Muscle layer of colon (tissue), 2 donors: ENCODE data around the gene SLC25A23.
A peak's percentile ranks its signal among the peaks of the same experiment; 100 is the strongest.
"Not testable (repeated sequence)": the region's sequence is repeated elsewhere in the genome, so short reads cannot be mapped to it uniquely, and the experiment has no call there.

Experiments
- H3K27ac ChIP-seq: one replicate; pipeline ENCODE4 v1.7.0; 2013; ENCODE audit warnings: low read depth, mild to moderate bottlenecking, low read length, moderate library complexity
- H3K27me3 ChIP-seq, 2 donors: one replicate each; pipeline ENCODE4 v1.7.0; 2013; ENCODE audit warnings: low read length in 2 of 2, mild to moderate bottlenecking in 2 of 2; ENCODE audit not compliant: insufficient read depth in 2 of 2, control insufficient read depth in 1 of 2
- H3K36me3 ChIP-seq: one replicate; pipeline ENCODE4 v1.7.0; 2013; ENCODE audit warnings: mild to moderate bottlenecking, low read length; ENCODE audit not compliant: insufficient read depth
- H3K4me1 ChIP-seq: one replicate; pipeline ENCODE4 v1.7.0; 2013; ENCODE audit warnings: mild to moderate bottlenecking, low read length; ENCODE audit not compliant: insufficient read depth
- H3K4me3 ChIP-seq, 2 donors: one replicate each; pipeline ENCODE4 v1.7.0; 2013; ENCODE audit warnings: low read length in 2 of 2, low read depth in 1 of 2, mild to moderate bottlenecking in 1 of 2, moderate library complexity in 1 of 2
- H3K9ac ChIP-seq: one replicate; pipeline ENCODE4 v1.7.0; 2013; ENCODE audit warnings: low read length
- H3K9me3 ChIP-seq: one replicate; pipeline ENCODE4 v1.7.0; 2013; ENCODE audit warnings: mild to moderate bottlenecking, low read length
- donor health status: abdominal sarcoma.
- donor health status: Adenocarcinoma of cecum.

Gene SLC25A23

DNA sequence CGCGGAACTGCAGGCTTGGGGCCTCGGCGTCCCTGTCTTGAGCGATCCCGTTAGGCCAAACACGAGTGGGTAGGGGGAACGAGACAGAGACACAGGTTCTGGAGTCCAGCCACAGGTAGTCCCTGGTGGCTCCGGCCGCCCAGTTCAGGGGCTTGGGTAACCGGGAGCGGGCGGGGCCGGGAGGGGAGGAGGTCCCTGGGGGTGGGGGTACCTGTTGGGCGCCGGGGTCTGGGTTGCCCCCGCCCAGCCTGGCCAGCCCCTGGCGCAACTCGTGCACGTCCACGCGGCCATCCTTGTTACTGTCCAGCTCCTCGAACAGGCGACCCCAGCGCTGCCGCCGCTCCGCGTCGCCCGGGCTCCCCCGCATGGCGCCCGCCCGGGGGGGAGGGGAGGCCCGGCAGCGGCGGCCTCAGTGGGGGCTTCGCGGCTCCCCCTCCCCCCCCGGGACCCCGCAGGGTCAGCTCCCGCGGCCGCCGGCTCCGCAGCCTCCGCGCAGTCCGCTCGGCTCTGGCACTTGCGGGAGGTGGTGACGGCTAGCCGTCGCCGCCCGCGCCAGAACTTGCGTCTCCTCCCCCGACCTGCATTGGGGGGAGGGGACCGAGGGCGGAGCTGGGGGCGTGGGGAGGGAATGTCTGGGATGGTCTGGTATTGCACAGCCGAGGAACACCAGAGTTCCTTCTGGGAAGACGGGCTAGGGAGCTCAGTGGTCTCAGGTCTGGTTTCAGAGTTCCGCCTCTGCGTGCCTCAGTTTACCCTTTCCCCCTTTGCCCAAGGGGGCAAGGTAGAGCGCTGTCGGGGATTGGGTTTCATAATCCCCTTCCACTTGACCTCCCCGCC is at the start of gene SLC25A23:
SLC25A23 (minus strand) TSS at position 531 of the 837 bp plus-strand sequence; CDS start at position 367, 164 bp downstream.
- Histone ChIP-seq H3K4me1 (peaks cover 11% of the 10 kb centered on the region), H3K27ac (peak within 1 kb of the TSS; percentile 78), H3K4me3 (peak within 1 kb of the TSS; percentile 77 to 85), H3K27me3 (peaks cover 0 to 13% of the 10 kb centered on the region in 2 donors), H3K9me3 (no peaks in the 10 kb centered on the region), H3K9ac (peak within 1 kb of the TSS; percentile 33), H3K36me3 (peaks cover 23% of the 10 kb centered on the region)

DNA sequence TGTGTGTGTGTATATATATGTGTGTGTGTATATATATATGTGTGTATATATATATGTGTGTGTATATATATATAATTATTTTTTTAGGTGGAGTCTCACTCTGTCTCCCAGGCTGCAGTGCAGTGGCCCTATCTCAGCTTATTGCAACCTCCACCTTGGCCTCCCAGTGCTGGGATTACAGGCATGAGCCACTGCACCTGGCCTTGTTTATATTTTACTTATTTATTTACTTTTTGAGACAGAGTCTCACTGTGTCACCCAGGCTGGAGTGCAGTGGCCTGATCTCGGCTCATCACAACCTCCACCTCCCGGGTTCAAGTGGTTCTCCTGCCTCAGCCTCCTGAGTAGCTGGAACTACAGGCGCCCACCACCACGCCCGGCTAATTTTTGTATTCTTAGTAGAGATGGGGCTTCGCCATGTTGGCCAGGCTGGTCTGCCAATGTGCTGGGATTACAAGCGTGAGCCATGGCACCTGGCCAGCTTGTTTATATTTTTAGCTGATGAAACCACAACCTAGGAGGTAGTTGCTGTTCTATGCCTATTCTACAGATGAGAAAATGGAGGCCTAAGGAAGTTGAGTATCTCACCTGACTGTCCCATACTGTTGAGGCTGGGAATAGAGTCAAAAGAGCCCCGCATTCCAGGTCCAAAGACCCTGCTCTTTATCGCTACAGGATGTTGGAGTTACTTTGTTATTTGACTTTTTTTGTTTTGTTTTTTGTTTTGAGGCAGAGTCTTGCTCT is 48.6 kb upstream of the SLC25A23 start:
- not testable (repeated sequence) for H3K9ac ChIP-seq, H3K4me1 ChIP-seq, H3K27ac ChIP-seq, H3K9me3 ChIP-seq, H3K4me3 ChIP-seq, H3K36me3 ChIP-seq, H3K27me3 ChIP-seq

- Histone ChIP-seq H3K27ac (no peak overlapping the region), H3K27me3 (peaks cover 11 to 29% of the 10 kb centered on the region in 2 donors)
These were observed 44.0 kb upstream of the SLC25A23 start for GRCh38 chr19:6503407-6504201.

GRCh38 chr19:6501740-6502648 is 42.4 kb upstream of the SLC25A23 start, which contains the start of gene TUBB4A:
Gene TUBB4A (minus strand): TSS chr19:6502309. CDS start chr19:6502212, 97 bp downstream.
- H3K9ac ChIP-seq: no peak within 1 kb of the TSS
- no peaks in the 10 kb centered on the region for H3K4me1 ChIP-seq
- no peaks in the 10 kb centered on the region for H3K36me3 ChIP-seq
- H3K9me3 ChIP-seq: no peaks in the 10 kb centered on the region
- H3K4me3 ChIP-seq: peak within 1 kb of the TSS in 1 of 2 donors; percentile 50
- H3K27ac ChIP-seq: no peak within 1 kb of the TSS
- peaks cover 11 to 29% of the 10 kb centered on the region in 2 donors for H3K27me3 ChIP-seq

More at GRCh38 chr19:6503407-6504201, 44.0 kb upstream of the SLC25A23 start:
- Histone ChIP-seq H3K9me3 (no peaks in the 10 kb centered on the region), H3K36me3 (no peaks in the 10 kb centered on the region), H3K9ac (no peak overlapping the region), H3K4me3 (no peak overlapping the region), H3K4me1 (no peaks in the 10 kb centered on the region)

- Histone ChIP-seq H3K9me3 (no peaks in the 10 kb centered on the region), H3K9ac (no peak overlapping the region), H3K36me3 (no peaks in the 10 kb centered on the region), H3K27ac (no peak overlapping the region), H3K4me3 (no peak overlapping the region), H3K4me1 (no peaks in the 10 kb centered on the region), H3K27me3 (peaks cover 11 to 29% of the 10 kb centered on the region in 2 donors)
These were observed 41.5 kb upstream of the SLC25A23 start for GRCh38 chr19:6500837-6501739.

DNA sequence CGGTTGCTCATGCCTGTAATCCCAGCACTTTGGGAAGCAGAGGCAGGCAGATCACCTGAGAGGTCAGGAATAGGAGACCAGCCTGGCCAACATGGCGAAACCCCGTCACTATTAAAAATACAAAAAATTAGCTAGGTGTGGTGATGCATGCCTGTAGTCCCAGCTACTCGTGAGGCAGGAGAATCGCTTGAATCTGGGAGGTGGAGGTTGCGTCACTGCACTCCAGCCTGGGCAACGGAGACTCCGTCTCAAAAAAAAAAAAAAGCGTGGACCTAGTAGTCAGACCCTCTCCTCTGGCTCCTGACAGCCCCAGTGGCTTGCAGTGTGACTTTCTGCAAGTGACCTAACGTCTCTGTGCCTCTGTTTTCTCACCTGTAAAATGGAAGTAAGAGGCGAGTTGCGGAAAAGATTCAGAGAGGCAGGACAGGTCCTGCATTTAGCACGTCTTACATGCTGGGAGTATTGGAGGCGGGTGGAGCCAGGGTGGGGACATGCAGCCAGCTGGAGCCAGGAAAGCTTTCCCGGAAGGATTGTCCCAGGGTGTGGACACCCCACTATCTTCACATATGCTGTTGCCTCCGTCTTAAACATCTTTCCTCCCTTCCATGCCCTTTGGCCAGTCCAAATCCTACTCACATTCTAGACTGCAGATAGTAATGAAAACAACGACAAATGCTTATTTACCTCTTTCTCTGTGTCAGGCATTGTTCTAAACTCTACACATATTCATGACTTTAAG is 39.6 kb upstream of the SLC25A23 start:
- Histone ChIP-seq H3K4me1 (no peaks in the 10 kb centered on the region), H3K27ac (no peak overlapping the region), H3K9ac (no peak overlapping the region), H3K9me3 (no peaks in the 10 kb centered on the region), H3K36me3 (no peaks in the 10 kb centered on the region), H3K4me3 (no peak overlapping the region), H3K27me3 (peaks cover 11 to 29% of the 10 kb centered on the region in 2 donors)

- no peaks in the 10 kb centered on the region for H3K36me3 ChIP-seq
- no peak overlapping the region for H3K9ac ChIP-seq
- H3K27ac ChIP-seq: no peak overlapping the region
- no peaks in the 10 kb centered on the region for H3K9me3 ChIP-seq
- peaks cover 11 to 29% of the 10 kb centered on the region in 2 donors for H3K27me3 ChIP-seq
- no peaks in the 10 kb centered on the region for H3K4me1 ChIP-seq
- H3K4me3 ChIP-seq: no peak overlapping the region
These were observed 38.9 kb upstream of the SLC25A23 start for GRCh38 chr19:6498294-6499036.

DNA sequence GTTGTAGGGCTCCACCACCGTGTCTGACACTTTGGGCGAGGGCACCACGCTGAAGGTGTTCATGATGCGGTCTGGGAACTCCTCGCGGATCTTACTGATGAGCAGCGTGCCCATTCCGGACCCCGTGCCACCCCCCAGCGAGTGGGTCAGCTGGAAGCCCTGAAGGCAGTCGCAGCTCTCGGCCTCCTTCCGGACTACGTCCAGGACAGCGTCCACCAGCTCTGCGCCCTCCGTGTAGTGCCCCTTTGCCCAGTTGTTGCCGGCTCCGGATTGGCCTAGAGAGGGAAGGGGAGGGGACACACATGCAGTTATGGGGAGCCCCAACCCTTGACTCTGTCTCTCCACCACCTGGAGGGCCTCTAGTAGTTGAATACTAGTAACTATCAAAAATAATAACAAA is 36.4 kb upstream of the SLC25A23 start:
- Histone ChIP-seq H3K4me3 (no peak overlapping the region), H3K9ac (no peak overlapping the region)

GRCh38 chr19:6494438-6495036 is 34.9 kb upstream of the SLC25A23 start:
- H3K27ac ChIP-seq: no peak overlapping the region
- no peak overlapping the region for H3K9ac ChIP-seq
- no peaks in the 10 kb centered on the region for H3K4me1 ChIP-seq
- H3K9me3 ChIP-seq: peaks cover 6% of the 10 kb centered on the region
- H3K4me3 ChIP-seq: no peak overlapping the region
- H3K27me3 ChIP-seq: no peaks in the 10 kb centered on the region
- H3K36me3 ChIP-seq: no peaks in the 10 kb centered on the region

More for the DNA sequence above, 36.4 kb upstream of the SLC25A23 start:
- Histone ChIP-seq H3K4me1 (no peaks in the 10 kb centered on the region), H3K27ac (no peak overlapping the region), H3K36me3 (no peaks in the 10 kb centered on the region), H3K27me3 (peaks cover 5 to 8% of the 10 kb centered on the region in 2 donors), H3K9me3 (peaks cover 6% of the 10 kb centered on the region)
